ENCODE results near the gene CD99L2. TPM values are rescaled to one million over a fixed set of nuclear protein-coding genes. Genes with fewer than 3 reads are reported as not detected.

Gene CD99L2
- total and polyA plus RNA-seq, 4 donors: 22.3 to 39.6 (median 23.8) TPM

DNA sequence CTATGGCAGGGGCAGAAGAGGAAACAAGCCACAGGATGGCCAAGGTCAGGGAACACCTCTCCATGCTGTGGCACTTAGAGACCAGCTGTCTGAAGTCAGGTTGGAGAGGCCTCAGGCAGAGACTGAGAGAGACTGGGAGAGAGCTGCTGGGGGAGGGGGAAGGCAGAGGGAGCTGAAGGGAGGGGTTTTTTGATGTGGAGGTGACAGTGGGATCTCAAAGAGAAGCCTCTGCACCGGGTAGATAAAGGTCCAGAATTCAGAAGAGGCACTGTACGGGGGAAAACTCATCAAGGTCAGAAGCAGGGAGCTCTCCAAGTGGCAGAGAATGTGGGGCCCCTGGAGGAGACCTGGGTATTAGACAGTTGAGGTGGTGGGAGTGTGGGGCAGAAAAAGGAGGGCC, 43.1 kb upstream of the CD99L2 start:
- ATAC-seq (ENCODE audit: insufficient read depth, low FRiP score): no peak
- WGBS, 2 donors: 51 to 61% methylated on average over 2 of the region's 2 CpGs
- Histone ChIP-seq H3K4me1 (ENCODE audit: control insufficient read depth in 5 of 5, insufficient read depth in 5 of 5, low read length in 5 of 5) (no peaks in the 10 kb centered on the region), H3K4me3 (no peak overlapping the region), H3K36me3 (ENCODE audit: control insufficient read depth in 4 of 4, insufficient read depth in 4 of 4, low read length in 4 of 4) (no peaks in the 10 kb centered on the region), H3K27me3 (ENCODE audit: control insufficient read depth in 3 of 3, insufficient read depth in 3 of 3, low read length in 2 of 3) (peaks cover 0 to 5% (median 0%) of the 10 kb centered on the region in 3 donors), H3K9ac (ENCODE audit: insufficient read depth in 1 of 2, low read length in 2 of 2) (no peak overlapping the region), H3K9me3 (ENCODE audit: control insufficient read depth in 4 of 4, insufficient read depth in 3 of 4, low read length in 3 of 4) (peaks cover 0 to 3% (median 1%) of the 10 kb centered on the region in 4 donors), H3K27ac (ENCODE audit: low read depth in 1 of 2, low read length in 1 of 2) (no peak overlapping the region)
- TF ChIP-seq, protein P1, sequence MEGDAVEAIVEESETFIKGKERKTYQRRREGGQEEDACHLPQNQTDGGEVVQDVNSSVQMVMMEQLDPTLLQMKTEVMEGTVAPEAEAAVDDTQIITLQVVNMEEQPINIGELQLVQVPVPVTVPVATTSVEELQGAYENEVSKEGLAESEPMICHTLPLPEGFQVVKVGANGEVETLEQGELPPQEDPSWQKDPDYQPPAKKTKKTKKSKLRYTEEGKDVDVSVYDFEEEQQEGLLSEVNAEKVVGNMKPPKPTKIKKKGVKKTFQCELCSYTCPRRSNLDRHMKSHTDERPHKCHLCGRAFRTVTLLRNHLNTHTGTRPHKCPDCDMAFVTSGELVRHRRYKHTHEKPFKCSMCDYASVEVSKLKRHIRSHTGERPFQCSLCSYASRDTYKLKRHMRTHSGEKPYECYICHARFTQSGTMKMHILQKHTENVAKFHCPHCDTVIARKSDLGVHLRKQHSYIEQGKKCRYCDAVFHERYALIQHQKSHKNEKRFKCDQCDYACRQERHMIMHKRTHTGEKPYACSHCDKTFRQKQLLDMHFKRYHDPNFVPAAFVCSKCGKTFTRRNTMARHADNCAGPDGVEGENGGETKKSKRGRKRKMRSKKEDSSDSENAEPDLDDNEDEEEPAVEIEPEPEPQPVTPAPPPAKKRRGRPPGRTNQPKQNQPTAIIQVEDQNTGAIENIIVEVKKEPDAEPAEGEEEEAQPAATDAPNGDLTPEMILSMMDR (IDR thresholded peaks at IDR 0.05; ENCODE audit: control extremely low read depth, extremely low read depth): no peak
- no peak for DNase-seq

DNA sequence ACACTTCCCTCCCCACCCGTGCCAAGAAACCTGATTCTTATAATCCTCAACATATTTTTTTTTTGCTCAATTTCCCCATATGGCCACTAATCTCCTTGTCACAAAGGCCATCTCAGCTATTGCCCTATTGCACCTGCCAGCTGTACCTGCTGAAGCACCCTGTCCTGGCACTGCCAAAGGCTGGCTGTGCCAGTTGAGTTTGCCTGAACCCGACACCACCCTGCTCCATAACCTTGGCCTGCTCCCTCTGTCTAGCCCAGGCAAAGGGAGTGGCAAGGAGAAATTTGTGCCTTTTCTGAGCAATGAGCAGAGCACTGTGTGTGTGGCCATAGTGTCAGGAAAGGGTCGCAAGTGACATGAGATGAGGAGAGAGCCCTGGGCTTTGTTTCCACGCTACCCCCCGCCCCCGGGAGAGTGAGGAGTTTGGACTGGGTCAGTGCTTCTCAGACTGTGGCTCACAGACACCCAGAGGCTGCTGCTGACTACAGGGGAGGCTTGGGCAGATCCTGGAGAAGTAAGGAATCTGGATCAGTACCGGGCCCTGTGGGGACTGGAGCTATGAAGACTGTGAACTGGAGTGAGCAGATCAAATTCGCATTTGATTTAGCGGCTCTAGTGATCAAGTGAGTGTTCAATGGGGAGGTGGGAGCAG, 42.5 kb upstream of the CD99L2 start:
- Histone ChIP-seq H3K9me3 (ENCODE audit: control insufficient read depth in 4 of 4, insufficient read depth in 3 of 4, low read length in 3 of 4) (peaks cover 0 to 3% (median 1%) of the 10 kb centered on the region in 4 donors), H3K9ac (ENCODE audit: insufficient read depth in 1 of 2, low read length in 2 of 2) (no peak overlapping the region), H3K4me1 (ENCODE audit: control insufficient read depth in 5 of 5, insufficient read depth in 5 of 5, low read length in 5 of 5) (no peaks in the 10 kb centered on the region), H3K27ac (ENCODE audit: low read depth in 1 of 2, low read length in 1 of 2) (no peak overlapping the region), H3K27me3 (ENCODE audit: control insufficient read depth in 3 of 3, insufficient read depth in 3 of 3, low read length in 2 of 3) (peaks cover 0 to 5% (median 0%) of the 10 kb centered on the region in 3 donors), H3K4me3 (no peak overlapping the region), H3K36me3 (ENCODE audit: control insufficient read depth in 4 of 4, insufficient read depth in 4 of 4, low read length in 4 of 4) (no peaks in the 10 kb centered on the region)
- TF ChIP-seq, protein P1 (IDR thresholded peaks at IDR 0.05; ENCODE audit: control extremely low read depth, extremely low read depth): no peak
- DNase-seq (no peak), ATAC-seq (ENCODE audit: insufficient read depth, low FRiP score) (no peak)
- 77 to 89% methylated on average over 9 of the region's 9 CpGs for WGBS, 2 donors

DNA sequence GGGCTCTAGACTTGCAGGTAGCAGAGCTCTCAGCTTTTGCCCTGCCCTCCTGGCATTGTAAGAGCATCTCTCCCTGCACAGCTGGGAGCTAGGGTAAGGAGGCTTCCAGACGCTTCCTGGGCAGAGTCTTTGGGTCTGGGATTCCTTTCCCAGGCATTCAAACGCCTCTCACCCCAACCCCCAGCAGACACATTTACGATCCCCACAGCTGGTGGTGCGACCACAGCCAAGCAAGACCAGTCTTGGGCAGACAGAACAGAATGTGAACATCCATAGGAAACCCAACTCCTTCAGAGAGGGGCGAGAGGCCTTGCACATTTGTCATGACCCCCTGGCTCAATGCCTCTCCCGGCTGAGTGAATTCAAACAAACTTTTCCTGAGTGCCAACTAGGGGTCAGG, 38.1 kb upstream of the CD99L2 start:
- Histone ChIP-seq H3K4me3 (no peak overlapping the region), H3K36me3 (ENCODE audit: control insufficient read depth in 4 of 4, insufficient read depth in 4 of 4, low read length in 4 of 4) (no peaks in the 10 kb centered on the region), H3K27ac (ENCODE audit: low read depth in 1 of 2, low read length in 1 of 2) (no peak overlapping the region), H3K9ac (ENCODE audit: insufficient read depth in 1 of 2, low read length in 2 of 2) (no peak overlapping the region), H3K4me1 (ENCODE audit: control insufficient read depth in 5 of 5, insufficient read depth in 5 of 5, low read length in 5 of 5) (peaks cover 0 to 3% (median 0%) of the 10 kb centered on the region in 5 donors), H3K27me3 (ENCODE audit: control insufficient read depth in 3 of 3, insufficient read depth in 3 of 3, low read length in 2 of 3) (peaks cover 0 to 8% (median 0%) of the 10 kb centered on the region in 3 donors), H3K9me3 (ENCODE audit: control insufficient read depth in 4 of 4, insufficient read depth in 3 of 4, low read length in 3 of 4) (peaks cover 0 to 3% (median 1%) of the 10 kb centered on the region in 4 donors)
- 51 to 54% methylated on average over 6 of the region's 6 CpGs for WGBS, 2 donors
- no peak for ATAC-seq (ENCODE audit: insufficient read depth, low FRiP score)
- no peak for DNase-seq
- TF ChIP-seq, protein P1 (IDR thresholded peaks at IDR 0.05; ENCODE audit: control extremely low read depth, extremely low read depth): no peak

All from lung (tissue), 12 donors.